ENCODE data around the gene POC1A. TPM values are rescaled to one million over a fixed set of nuclear protein-coding genes. Genes with fewer than 3 reads are reported as not detected.

POC1A gene
- total and polyA plus RNA-seq, 2 of the 4 experiments (the other 2 are of a cell fraction): 10.6 to 11.5 TPM

DNA sequence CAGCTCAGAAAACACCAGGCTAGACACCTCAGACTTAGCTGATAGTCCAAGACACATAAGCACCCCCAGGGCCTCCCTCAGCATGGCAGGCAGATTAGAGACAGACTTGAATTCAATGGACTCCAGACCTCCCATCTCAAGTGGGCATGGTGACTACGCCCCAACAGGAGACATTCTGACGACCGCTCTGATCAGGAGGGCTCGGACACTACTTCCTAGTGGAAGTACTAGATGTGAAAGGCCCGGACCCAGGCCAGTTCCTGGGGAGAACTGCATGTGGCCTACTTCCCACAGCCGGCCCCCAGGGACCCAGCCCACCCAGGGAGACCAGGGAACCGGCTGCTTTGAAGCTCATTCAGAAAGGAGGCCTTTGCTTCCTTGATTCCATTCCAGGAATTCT, 16.9 kb downstream of the POC1A start:
- H3K27me3 ChIP-seq (ENCODE audit: control insufficient read depth, insufficient read depth, low read length): no peaks in the 10 kb centered on the region
- peaks cover 2% of the 10 kb centered on the region; the same call in 1 of the 2 replicates for H3K36me3 ChIP-seq (ENCODE audit: control insufficient read depth, insufficient read depth, low read length)
- no peak overlapping the region for H2BK20ac ChIP-seq (ENCODE audit: low read depth, low read length)
- no CpG with 5 or more reads among the region's 7 CpGs for WGBS, 2 experiments (ENCODE audit: extremely low coverage in 2 of 2, insufficient read length in 1 of 2)
- no peak overlapping the region for H2BK15ac ChIP-seq (ENCODE audit: low read depth, low read length)
- dilution Hi-C loops (cut with HindIII; ENCODE audit: low sequenced_read_pairs, unreplicated experiment): no loop called here
- H3K4ac ChIP-seq (ENCODE audit: low read depth, low read length): no peak overlapping the region
- H2AK9ac ChIP-seq (replicated peaks; ENCODE audit: low read depth, low read length, poor library complexity): no peak overlapping the region
- no peak overlapping the region for H3K56ac ChIP-seq (ENCODE audit: extremely low read depth, insufficient read depth, low read length)
- H3K4me2 ChIP-seq (ENCODE audit: low read depth, low read length): no peak overlapping the region
- no peak overlapping the region for H3K14ac ChIP-seq (replicated peaks; ENCODE audit: low read depth, low read length)
- no peak overlapping the region for H4K8ac ChIP-seq (ENCODE audit: low read depth in 2 of 2, low read length in 2 of 2)
- H2AFZ ChIP-seq (replicated peaks; ENCODE audit: low read length, poor library complexity): no peak overlapping the region
- no peak for DNase-seq
- no peaks in the 10 kb centered on the region for H3K9me1 ChIP-seq (ENCODE audit: insufficient read depth, low read length)
- no peaks in the 10 kb centered on the region for H4K20me1 ChIP-seq (ENCODE audit: insufficient read depth, low read length)
- H3K18ac ChIP-seq (ENCODE audit: low read depth, low read length): no peak overlapping the region
- no peak overlapping the region for H4K5ac ChIP-seq (ENCODE audit: low read depth, low read length)
- no peak for TF ChIP-seq SMC3 (IDR thresholded peaks at IDR 0.05; ENCODE audit: low read depth, low read length)
- TF ChIP-seq FOS (IDR thresholded peaks at IDR 0.05; ENCODE audit: low read depth, low read length): no peak
- no peak for TF ChIP-seq BHLHE40 (IDR thresholded peaks at IDR 0.05; ENCODE audit: low read depth, low read length)
- no peak for TF ChIP-seq RCOR1 (IDR thresholded peaks at IDR 0.05; ENCODE audit: insufficient replicate concordance, low read length)
- no peak for TF ChIP-seq RAD21 (IDR thresholded peaks at IDR 0.05; ENCODE audit: low read length)
- no peak for TF ChIP-seq CEBPB (IDR thresholded peaks at IDR 0.05; ENCODE audit: low read depth, low read length)
- no peak for TF ChIP-seq NFE2L2 (IDR thresholded peaks at IDR 0.05; ENCODE audit: low read depth, low read length)
- no peak for TF ChIP-seq RFX5 (IDR thresholded peaks at IDR 0.05; ENCODE audit: low read depth, low read length)
- intact Hi-C loops (cut with micrococcal nuclease): no loop called here
- in situ Hi-C loops (cut with MboI; ENCODE audit: low sequenced_read_pairs): no loop called here
- H3K4me1 ChIP-seq (ENCODE audit: control insufficient read depth, insufficient read depth, low read length): no peaks in the 10 kb centered on the region
- peaks cover 7 to 20% of the 10 kb centered on the region in 2 experiments for H3K79me1 ChIP-seq (ENCODE audit: low read depth in 1 of 2, low read length in 2 of 2)
- H3K9ac ChIP-seq (ENCODE audit: low read depth, low read length): no peak overlapping the region
- no peaks in the 10 kb centered on the region for H3K9me3 ChIP-seq (ENCODE audit: control insufficient read depth, insufficient read depth, low read length)
- H2AK5ac ChIP-seq (ENCODE audit: low read depth, low read length): no peak overlapping the region
- ChIA-PET POLR2A (ENCODE audit: unreplicated experiment) (no interaction called here), CTCF (no interaction called here)
- no TSS peak for BruUV-seq (replicated peaks)
- H3K4me3 ChIP-seq (ENCODE audit: insufficient read depth, low read depth, low read length): no peak overlapping the region
- ATAC-seq (ENCODE audit: low read depth): no peak
- no peak overlapping the region for H3K27ac ChIP-seq (ENCODE audit: insufficient read depth, low read length)
- H4K91ac ChIP-seq (ENCODE audit: insufficient read depth, low read depth, low read length): no peak overlapping the region
- H2BK5ac ChIP-seq (ENCODE audit: low read depth, low read length, poor library complexity, severe bottlenecking): no peak overlapping the region
- no peak overlapping the region for H2BK120ac ChIP-seq (ENCODE audit: low read depth, low read length)
- no peak overlapping the region for H3K23ac ChIP-seq (ENCODE audit: low read depth, low read length)

All from IMR-90 (cell line).